SK-N-SH treated with all-trans-retinoic acid at 6 μM for 48 hours (cell line): ENCODE data around the gene VPS11.

Experiments
- ATAC-seq: fragments of 200-7000 bp; cut with Tn5 transposase; 3 replicates; pipeline ENCODE4 v1.9.1; 2020; ENCODE audit warnings: mild to moderate bottlenecking, moderate library complexity
- ARNTL ChIP-seq: fragments of 450-650 bp; formaldehyde crosslinking; IDR thresholded peaks from 2 replicates; pipeline ENCODE4 v1.5.0; 2020; ENCODE audit warnings: low read depth, mild to moderate bottlenecking, moderate library complexity, borderline replicate concordance
- BACH2 ChIP-seq: fragments of 250-450 bp; sonication (Bioruptor Pico); IDR thresholded peaks from 2 replicates; pipeline ENCODE4 v1.9.0; 2021; ENCODE audit warnings: mild to moderate bottlenecking, borderline replicate concordance
- CREB5 ChIP-seq: fragments of 250-450 bp; sonication (Bioruptor Pico); IDR thresholded peaks from 2 replicates; pipeline ENCODE4 v1.5.1; 2020; ENCODE audit warnings: low read depth, mild to moderate bottlenecking, moderate library complexity
- CSDC2 ChIP-seq: fragments of 250-450 bp; sonication (Bioruptor Pico); IDR thresholded peaks from 2 replicates; pipeline ENCODE4 v1.5.0; 2020; ENCODE audit warnings: mild to moderate bottlenecking, moderate library complexity
- CSRNP3 ChIP-seq: fragments of 250-450 bp; sonication (Bioruptor Pico); IDR thresholded peaks from 2 replicates; pipeline ENCODE4 v1.5.1; 2021; ENCODE audit warnings: mild to moderate bottlenecking, moderate library complexity
- ESRRG ChIP-seq: fragments of 250-450 bp; sonication (Bioruptor Pico); IDR thresholded peaks from 2 replicates; pipeline ENCODE4 v1.6.1; 2021; ENCODE audit warnings: mild to moderate bottlenecking
- GLIS3 ChIP-seq: fragments of 250-450 bp; sonication (Bioruptor Pico); IDR thresholded peaks from 2 replicates; pipeline ENCODE4 v1.5.0; 2020; ENCODE audit warnings: mild to moderate bottlenecking, moderate library complexity
- OSR1 ChIP-seq: fragments of 250-450 bp; sonication (Bioruptor Pico); IDR thresholded peaks from 2 replicates; pipeline ENCODE4 v1.8.0; 2022; ENCODE audit warnings: moderate library complexity, mild to moderate bottlenecking, inconsistent platforms
- PATZ1 ChIP-seq: fragments of 250-450 bp; sonication (Bioruptor Pico); IDR thresholded peaks from 2 replicates; pipeline ENCODE4 v1.8.0; 2020; ENCODE audit warnings: mild to moderate bottlenecking, moderate library complexity, borderline replicate concordance
- POU6F1 ChIP-seq: fragments of 250-450 bp; sonication (Bioruptor Pico); IDR thresholded peaks from 2 replicates; pipeline ENCODE4 v1.8.0; 2021; ENCODE audit warnings: low read depth, mild to moderate bottlenecking, moderate library complexity, borderline replicate concordance
- PPARA ChIP-seq: fragments of 250-450 bp; sonication (Bioruptor Pico); IDR thresholded peaks from 2 replicates; pipeline ENCODE4 v1.5.0; 2020; ENCODE audit warnings: mild to moderate bottlenecking, borderline replicate concordance
- RARB ChIP-seq: fragments of 250-450 bp; sonication (Bioruptor Pico); IDR thresholded peaks from 2 replicates; pipeline ENCODE4 v1.8.0; 2021; ENCODE audit warnings: mild to moderate bottlenecking, moderate library complexity
- SNAI2 ChIP-seq: fragments of 250-450 bp; sonication (Bioruptor Pico); IDR thresholded peaks from 2 replicates; pipeline ENCODE4 v1.5.0; 2020; ENCODE audit warnings: mild to moderate bottlenecking, moderate library complexity
- TCF4 ChIP-seq: fragments of 250-450 bp; sonication (Bioruptor Pico); IDR thresholded peaks from 2 replicates; pipeline ENCODE4 v1.8.0; 2021; ENCODE audit warnings: mild to moderate bottlenecking, moderate library complexity, borderline replicate concordance
- TOX ChIP-seq: fragments of 250-450 bp; sonication (Bioruptor Pico); IDR thresholded peaks from 2 replicates; pipeline ENCODE4 v1.8.0; 2021; ENCODE audit warnings: mild to moderate bottlenecking, moderate library complexity, borderline replicate concordance
- ZC3H10 ChIP-seq: fragments of 250-450 bp; sonication (Bioruptor Pico); IDR thresholded peaks from 2 replicates; pipeline ENCODE4 v1.5.1; 2021; ENCODE audit warnings: mild to moderate bottlenecking, moderate library complexity
- ZFP3 ChIP-seq: fragments of 250-450 bp; sonication (Bioruptor Pico); IDR thresholded peaks from 2 replicates; pipeline ENCODE4 v1.5.0; 2020; ENCODE audit warnings: mild to moderate bottlenecking, moderate library complexity
- ZFP30 ChIP-seq: fragments of 450-650 bp; formaldehyde crosslinking; IDR thresholded peaks from 2 replicates; pipeline ENCODE4 v1.5.0; 2022; ENCODE audit warnings: mild to moderate bottlenecking, moderate library complexity
- ZNF565 ChIP-seq: fragments of 450-650 bp; formaldehyde crosslinking; conservative IDR thresholded peaks from 2 replicates; pipeline ENCODE4 v1.5.0; 2020; ENCODE audit warnings: low read depth, mild to moderate bottlenecking, moderate library complexity
- ZNF70 ChIP-seq: fragments of 450-650 bp; formaldehyde crosslinking; IDR thresholded peaks from 2 replicates; pipeline ENCODE4 v1.5.0; 2020; ENCODE audit warnings: mild to moderate bottlenecking, moderate library complexity
- ZNF8 ChIP-seq: fragments of 450-650 bp; formaldehyde crosslinking; IDR thresholded peaks from 2 replicates; pipeline ENCODE4 v1.5.0; 2020; ENCODE audit warnings: mild to moderate bottlenecking, moderate library complexity

VPS11 gene

GRCh38 chr11:119044708-119045107 is 22.9 kb upstream of the VPS11 start (continued):
- no peak for TF ChIP-seq CSRNP3 (CRISPR knock-in tag)
- no peak for TF ChIP-seq CSDC2 (CRISPR knock-in tag)
- no peak for TF ChIP-seq SNAI2
- TF ChIP-seq BACH2 (CRISPR knock-in tag), result no peak
- no peak for TF ChIP-seq ZNF8 (CRISPR knock-in tag)
- no peak for TF ChIP-seq ARNTL (CRISPR knock-in tag)
- TF ChIP-seq, all 23 proteins: peak for 0

- ATAC-seq, result no peak
- TF ChIP-seq CSDC2 (CRISPR knock-in tag) (no peak), ESRRG (CRISPR knock-in tag) (no peak), PPARA (CRISPR knock-in tag) (no peak), ZC3H10 (no peak)
- TF ChIP-seq, all 23 proteins: peak for 0
These were observed 21.1 kb upstream of the VPS11 start for GRCh38 chr11:119046489-119046888.

GRCh38 chr11:119047205-119047604 is 20.4 kb upstream of the VPS11 start:
- no peak for ATAC-seq
- TF ChIP-seq POU6F1 (no peak), ZNF565 (CRISPR knock-in tag) (no peak), TCF4 (no peak), CREB5 (CRISPR knock-in tag) (no peak), PATZ1 (CRISPR knock-in tag) (no peak), BACH2 (CRISPR knock-in tag) (no peak), ZC3H10 (no peak), PPARA (CRISPR knock-in tag) (no peak), ARNTL (CRISPR knock-in tag) (no peak), ZFP30 (CRISPR knock-in tag) (no peak), ESRRG (CRISPR knock-in tag) (no peak), CSRNP3 (CRISPR knock-in tag) (no peak), GLIS3 (no peak), ZNF8 (CRISPR knock-in tag) (no peak), CSDC2 (CRISPR knock-in tag) (no peak), TOX (CRISPR knock-in tag) (no peak), ZFP3 (CRISPR knock-in tag) (no peak), OSR1 (CRISPR knock-in tag) (no peak)

GRCh38 chr11:119048644-119049043 is 19.0 kb upstream of the VPS11 start:
- no peak for TF ChIP-seq CSDC2 (CRISPR knock-in tag)
- TF ChIP-seq GLIS3, result no peak
- no peak for TF ChIP-seq ZNF8 (CRISPR knock-in tag)
- ATAC-seq, result no peak

GRCh38 chr11:119049081-119049480 is 18.5 kb upstream of the VPS11 start:
- no peak for ATAC-seq
- TF ChIP-seq ZNF70 (CRISPR knock-in tag) (no peak), PATZ1 (CRISPR knock-in tag) (no peak), ZFP3 (CRISPR knock-in tag) (no peak), CSDC2 (CRISPR knock-in tag) (no peak), TCF4 (no peak), SNAI2 (no peak), ARNTL (CRISPR knock-in tag) (no peak), CSRNP3 (CRISPR knock-in tag) (no peak), GLIS3 (no peak), ZC3H10 (no peak), PPARA (CRISPR knock-in tag) (no peak), RARB (CRISPR knock-in tag) (no peak)
